ENCODE data around the gene CD302.
"Not testable (repeated sequence)": the region's sequence is repeated elsewhere in the genome, so short reads cannot be mapped to it uniquely, and the experiment has no call there.

CD302 gene

DNA sequence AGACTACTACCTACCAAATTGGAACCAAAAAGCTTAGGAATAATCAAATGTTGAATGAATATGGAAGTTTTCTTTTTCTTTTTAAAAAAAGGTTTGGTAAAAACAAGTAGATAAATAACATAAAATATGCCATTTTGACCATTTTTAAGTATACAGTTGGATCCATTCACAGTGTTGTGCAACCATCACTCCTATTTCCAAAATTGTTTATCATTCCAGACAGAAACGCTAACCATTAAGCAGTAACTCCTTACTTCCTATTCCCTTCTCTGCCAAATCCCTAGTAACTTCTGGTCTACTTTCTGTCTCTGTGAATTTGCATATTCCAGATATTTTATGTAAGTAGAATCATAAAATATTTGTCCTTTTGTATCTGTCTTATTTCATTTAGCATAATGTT lies 39.8 kb downstream of the CD302 start:
- POLR2A ChIA-PET = no interaction called here
- CTCF ChIA-PET = no interaction called here
- no peak for DNase-seq (ENCODE audit: extremely low spot score)
- TF ChIP-seq HDGF (IDR thresholded peaks at IDR 0.05; ENCODE audit: borderline replicate concordance) = no peak
- TF ChIP-seq L3MBTL2 (conservative IDR thresholded peaks at IDR 0.05) = no peak
- TF ChIP-seq TARDBP (IDR thresholded peaks at IDR 0.05) = no peak
- TF ChIP-seq FOXK2 (IDR thresholded peaks at IDR 0.05) = no peak
- TF ChIP-seq, protein P1, sequence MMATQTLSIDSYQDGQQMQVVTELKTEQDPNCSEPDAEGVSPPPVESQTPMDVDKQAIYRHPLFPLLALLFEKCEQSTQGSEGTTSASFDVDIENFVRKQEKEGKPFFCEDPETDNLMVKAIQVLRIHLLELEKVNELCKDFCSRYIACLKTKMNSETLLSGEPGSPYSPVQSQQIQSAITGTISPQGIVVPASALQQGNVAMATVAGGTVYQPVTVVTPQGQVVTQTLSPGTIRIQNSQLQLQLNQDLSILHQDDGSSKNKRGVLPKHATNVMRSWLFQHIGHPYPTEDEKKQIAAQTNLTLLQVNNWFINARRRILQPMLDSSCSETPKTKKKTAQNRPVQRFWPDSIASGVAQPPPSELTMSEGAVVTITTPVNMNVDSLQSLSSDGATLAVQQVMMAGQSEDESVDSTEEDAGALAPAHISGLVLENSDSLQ (IDR thresholded peaks at IDR 0.05) = no peak
- TF ChIP-seq NFRKB (IDR thresholded peaks at IDR 0.05) = no peak
- TF ChIP-seq LEF1 (IDR thresholded peaks at IDR 0.05; ENCODE audit: borderline replicate concordance) = no peak
- TF ChIP-seq SUZ12 (IDR thresholded peaks at IDR 0.05) = no peak
- no peak for TF ChIP-seq FOXM1 (IDR thresholded peaks at IDR 0.05; ENCODE audit: borderline replicate concordance)
- no peak for TF ChIP-seq ELF4 (IDR thresholded peaks at IDR 0.05)
- TF ChIP-seq CTBP1 (IDR thresholded peaks at IDR 0.05; ENCODE audit: borderline replicate concordance) = no peak

- POLR2A ChIA-PET = no interaction called here
- TF ChIP-seq ELF4 (IDR thresholded peaks at IDR 0.05) (no peak), FOXM1 (IDR thresholded peaks at IDR 0.05; ENCODE audit: borderline replicate concordance) (no peak), CTBP1 (IDR thresholded peaks at IDR 0.05; ENCODE audit: borderline replicate concordance) (no peak), L3MBTL2 (conservative IDR thresholded peaks at IDR 0.05) (no peak), BHLHE40 (IDR thresholded peaks at IDR 0.05; ENCODE audit: borderline replicate concordance) (no peak), FOXA1 (IDR thresholded peaks at IDR 0.05) (no peak), ZNF384 (IDR thresholded peaks at IDR 0.05) (no peak), NFRKB (IDR thresholded peaks at IDR 0.05) (no peak), HDGF (IDR thresholded peaks at IDR 0.05; ENCODE audit: borderline replicate concordance) (no peak), ARNT (IDR thresholded peaks at IDR 0.05) (no peak), TARDBP (IDR thresholded peaks at IDR 0.05) (no peak), FOXK2 (IDR thresholded peaks at IDR 0.05) (no peak), SUZ12 (IDR thresholded peaks at IDR 0.05) (no peak), SP1 (IDR thresholded peaks at IDR 0.05) (no peak), LEF1 (IDR thresholded peaks at IDR 0.05; ENCODE audit: borderline replicate concordance) (no peak)
- TF ChIP-seq, protein P1 (IDR thresholded peaks at IDR 0.05) = no peak
- CTCF ChIA-PET = interaction anchor here (1.0 kb wide), 1 partner anchor 9 kb away, joined by 6 read pairs; no protein-coding TSS in a partner anchor
- DNase-seq (ENCODE audit: extremely low spot score) = peak; percentile 42
These were observed 42.2 kb downstream of the CD302 start for GRCh38 chr2:159755788-159756187.

DNA sequence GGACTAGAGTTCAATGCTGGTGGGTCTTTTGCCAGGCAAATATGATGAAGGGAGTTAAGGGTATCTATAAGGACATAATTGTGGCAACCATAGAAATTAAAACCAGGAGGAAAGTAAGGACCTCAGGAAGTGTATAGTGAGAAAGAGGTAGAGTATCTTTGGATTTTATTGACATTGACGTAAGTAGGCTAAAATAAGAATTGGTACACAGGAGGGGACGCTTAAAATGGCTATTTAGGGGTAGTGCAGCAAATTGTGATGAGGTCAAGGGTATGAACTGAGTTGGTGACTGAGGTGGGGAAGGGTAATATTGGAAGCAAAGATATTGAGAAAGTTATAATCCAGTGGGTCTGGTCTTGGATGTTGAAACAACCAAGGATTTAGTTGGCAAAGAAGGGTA lies 43.0 kb downstream of the CD302 start:
- POLR2A ChIA-PET = no interaction called here
- CTCF ChIA-PET = no interaction called here
- no peak for DNase-seq (ENCODE audit: extremely low spot score)
- no peak for TF ChIP-seq CTBP1 (IDR thresholded peaks at IDR 0.05; ENCODE audit: borderline replicate concordance)
- no peak for TF ChIP-seq HDGF (IDR thresholded peaks at IDR 0.05; ENCODE audit: borderline replicate concordance)
- TF ChIP-seq FOXK2 (IDR thresholded peaks at IDR 0.05) = no peak
- no peak for TF ChIP-seq ZNF384 (IDR thresholded peaks at IDR 0.05)

DNA sequence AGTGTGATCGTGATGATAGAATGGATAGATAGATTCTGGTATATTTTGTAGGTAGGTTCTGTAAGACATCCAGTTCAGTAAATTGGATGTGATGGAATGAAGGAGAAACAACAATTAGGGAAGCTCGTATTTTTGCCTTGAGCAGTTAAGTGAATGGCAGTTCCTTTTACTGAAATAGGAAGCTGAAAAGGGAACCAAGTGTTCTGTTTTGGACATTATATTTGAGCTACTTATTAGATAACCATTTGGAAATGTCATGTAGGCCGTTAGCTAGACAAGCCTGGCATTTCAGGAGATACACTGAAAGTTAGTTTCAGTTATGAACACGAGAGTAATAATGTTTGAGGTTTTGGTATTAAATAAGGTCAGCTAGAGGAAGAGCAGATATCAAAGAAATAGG lies 44.2 kb downstream of the CD302 start:
- no peak for DNase-seq (ENCODE audit: extremely low spot score)

GRCh38 chr2:159750873-159751272 lies 47.1 kb downstream of the CD302 start:
- DNase-seq (ENCODE audit: extremely low spot score) = no peak
- POLR2A ChIA-PET = no interaction called here
- CTCF ChIA-PET = no interaction called here
- no peak for TF ChIP-seq CTBP1 (IDR thresholded peaks at IDR 0.05; ENCODE audit: borderline replicate concordance)
- TF ChIP-seq, protein P1 (IDR thresholded peaks at IDR 0.05) = no peak
- no peak for TF ChIP-seq ARNT (IDR thresholded peaks at IDR 0.05)
- no peak for TF ChIP-seq FOXK2 (IDR thresholded peaks at IDR 0.05)
- no peak for TF ChIP-seq ZNF384 (IDR thresholded peaks at IDR 0.05)
- TF ChIP-seq SP1 (IDR thresholded peaks at IDR 0.05) = no peak
- no peak for TF ChIP-seq L3MBTL2 (conservative IDR thresholded peaks at IDR 0.05)
- TF ChIP-seq FOXA1 (IDR thresholded peaks at IDR 0.05) = no peak
- TF ChIP-seq FOXM1 (IDR thresholded peaks at IDR 0.05; ENCODE audit: borderline replicate concordance) = no peak
- TF ChIP-seq TARDBP (IDR thresholded peaks at IDR 0.05) = no peak
- TF ChIP-seq ELF4 (IDR thresholded peaks at IDR 0.05) = no peak

More for the DNA sequence above, 44.2 kb downstream of the CD302 start:
- no peak for TF ChIP-seq FOXM1 (IDR thresholded peaks at IDR 0.05; ENCODE audit: borderline replicate concordance)
- TF ChIP-seq SP1 (IDR thresholded peaks at IDR 0.05) = no peak
- TF ChIP-seq FOXK2 (IDR thresholded peaks at IDR 0.05) = no peak
- TF ChIP-seq FOXA1 (IDR thresholded peaks at IDR 0.05) = no peak
- TF ChIP-seq CTBP1 (IDR thresholded peaks at IDR 0.05; ENCODE audit: borderline replicate concordance) = no peak
- TF ChIP-seq TARDBP (IDR thresholded peaks at IDR 0.05) = no peak
- no peak for TF ChIP-seq ZNF384 (IDR thresholded peaks at IDR 0.05)
- no peak for TF ChIP-seq LEF1 (IDR thresholded peaks at IDR 0.05; ENCODE audit: borderline replicate concordance)
- TF ChIP-seq NFRKB (IDR thresholded peaks at IDR 0.05) = no peak
- ChIA-PET POLR2A (no interaction called here), CTCF (no interaction called here)

GRCh38 chr2:159748089-159748488 lies 49.9 kb downstream of the CD302 start:
- ChIA-PET CTCF (no interaction called here), POLR2A (no interaction called here)
- TF ChIP-seq FOXK2 (IDR thresholded peaks at IDR 0.05) (no peak), ZNF384 (IDR thresholded peaks at IDR 0.05) (no peak), SP1 (IDR thresholded peaks at IDR 0.05) (no peak), CTBP1 (IDR thresholded peaks at IDR 0.05; ENCODE audit: borderline replicate concordance) (no peak), L3MBTL2 (conservative IDR thresholded peaks at IDR 0.05) (no peak), ELF4 (IDR thresholded peaks at IDR 0.05) (no peak), NFRKB (IDR thresholded peaks at IDR 0.05) (no peak), ARNT (IDR thresholded peaks at IDR 0.05) (no peak), LEF1 (IDR thresholded peaks at IDR 0.05; ENCODE audit: borderline replicate concordance) (no peak), HDGF (IDR thresholded peaks at IDR 0.05; ENCODE audit: borderline replicate concordance) (no peak)
- TF ChIP-seq, protein P1 (IDR thresholded peaks at IDR 0.05) = no peak
- DNase-seq (ENCODE audit: extremely low spot score) = no peak

GRCh38 chr2:159745237-159745636 lies 52.8 kb downstream of the CD302 start:
- CTCF ChIA-PET = not testable (repeated sequence)

More at GRCh38 chr2:159745237-159745636, 52.8 kb downstream of the CD302 start:
- DNase-seq (ENCODE audit: extremely low spot score); POLR2A ChIA-PET: not testable (repeated sequence)

All from HEK293T (cell line).